Lower leg skin (tissue), 4 donors: Measurements from ENCODE around the gene FBXW5. TPM values are rescaled to one million over a fixed set of nuclear protein-coding genes. Genes with fewer than 3 reads are reported as not detected.

Experiments
- DNase-seq, 2 donors: peaks; one replicate each; pipeline ENCODE4 v3.0.0-alpha.2; 2019; ENCODE audit warnings: low spot score in 2 of 2
- H3K4me3 ChIP-seq: fragments of 200-600 bp; sonication (generic); 2 replicates; pipeline ENCODE4 v1.5.1; 2017; ENCODE audit warnings: mild to moderate bottlenecking, low read depth; ENCODE audit not compliant: poor library complexity, severe bottlenecking
- POLR2A ChIP-seq, 2 donors: fragments of 450-650 bp; IDR thresholded peaks; one replicate each; pipeline ENCODE4 v1.6.1; 2016 to 2017; ENCODE audit warnings: antibody characterized with exemption in 2 of 2, mild to moderate bottlenecking in 1 of 2, moderate library complexity in 1 of 2
- WGBS, 2 donors: methylation state at CpG; one replicate each; pipeline ENCODE4 v1.1.5; 2018; 5-methylcytosine and 5-hydroxymethylcytosine counted together
- intact Hi-C: fragments of 100-400 bp; cut with DNase I; formaldehyde crosslinking; loops from one replicate; pipeline ENCODE4 v1.15.0; 2023; ENCODE audit warnings: low total_unique reads
- total RNA-seq, 4 donors: library from RNA; depleted of rRNA; stranded (reverse); fragments of >200 nt; gene quantifications; one replicate each; pipeline ENCODE4 v1.1.0, GENCODE V29; 2016
- TF ChIP-seq, protein P1 (sequence below), 3 donors: fragments of 450-650 bp; IDR thresholded peaks; one replicate each; pipeline ENCODE4 v1.5.1; 2016; ENCODE audit warnings: antibody characterized with exemption in 3 of 3, mild to moderate bottlenecking in 3 of 3, moderate library complexity in 2 of 3

The FBXW5 gene
- total RNA-seq, 4 donors from 2014 or later: 145 to 182 (median 154) TPM

DNA sequence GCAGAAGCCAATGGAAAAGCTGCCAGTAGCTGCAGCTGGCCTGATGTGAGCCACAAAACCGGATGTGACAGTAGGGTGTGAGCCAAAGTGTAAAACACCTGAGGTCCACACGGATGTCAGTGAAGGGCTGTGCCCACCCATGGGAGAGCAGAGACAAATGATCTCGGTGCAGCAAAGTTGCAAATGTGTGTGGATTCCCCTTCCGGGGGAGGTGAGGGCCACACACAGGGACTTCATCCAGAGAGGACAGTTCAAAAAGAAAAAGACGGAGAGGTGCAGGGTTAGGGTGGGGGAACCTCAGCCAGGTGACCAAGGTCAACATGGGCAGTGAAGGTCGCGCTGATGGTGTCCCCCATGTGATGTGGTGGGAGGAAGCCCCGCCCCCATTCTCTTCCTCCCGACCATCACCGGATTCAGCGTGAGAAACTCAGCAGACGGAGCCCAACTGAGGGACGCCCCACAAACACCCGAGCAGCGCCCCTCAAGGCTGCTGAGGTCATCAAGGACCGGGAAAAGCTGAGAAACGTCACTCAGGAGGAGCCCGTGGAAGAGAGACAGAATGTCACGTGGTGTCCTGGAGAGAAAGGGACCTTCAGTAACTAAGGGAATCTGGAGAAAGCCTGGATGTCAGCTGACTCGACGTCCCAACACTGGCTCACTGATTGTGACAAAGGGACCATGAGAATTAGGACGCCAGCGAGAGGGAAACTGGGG is 21.4 kb upstream of the FBXW5 start:
- TF ChIP-seq, protein P1, sequence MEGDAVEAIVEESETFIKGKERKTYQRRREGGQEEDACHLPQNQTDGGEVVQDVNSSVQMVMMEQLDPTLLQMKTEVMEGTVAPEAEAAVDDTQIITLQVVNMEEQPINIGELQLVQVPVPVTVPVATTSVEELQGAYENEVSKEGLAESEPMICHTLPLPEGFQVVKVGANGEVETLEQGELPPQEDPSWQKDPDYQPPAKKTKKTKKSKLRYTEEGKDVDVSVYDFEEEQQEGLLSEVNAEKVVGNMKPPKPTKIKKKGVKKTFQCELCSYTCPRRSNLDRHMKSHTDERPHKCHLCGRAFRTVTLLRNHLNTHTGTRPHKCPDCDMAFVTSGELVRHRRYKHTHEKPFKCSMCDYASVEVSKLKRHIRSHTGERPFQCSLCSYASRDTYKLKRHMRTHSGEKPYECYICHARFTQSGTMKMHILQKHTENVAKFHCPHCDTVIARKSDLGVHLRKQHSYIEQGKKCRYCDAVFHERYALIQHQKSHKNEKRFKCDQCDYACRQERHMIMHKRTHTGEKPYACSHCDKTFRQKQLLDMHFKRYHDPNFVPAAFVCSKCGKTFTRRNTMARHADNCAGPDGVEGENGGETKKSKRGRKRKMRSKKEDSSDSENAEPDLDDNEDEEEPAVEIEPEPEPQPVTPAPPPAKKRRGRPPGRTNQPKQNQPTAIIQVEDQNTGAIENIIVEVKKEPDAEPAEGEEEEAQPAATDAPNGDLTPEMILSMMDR (IDR thresholded peaks at IDR 0.05): no peak
- TF ChIP-seq POLR2A (IDR thresholded peaks at IDR 0.05): no peak
- DNase-seq: no peak
- no peak overlapping the region for H3K4me3 ChIP-seq
- 17 to 31% methylated on average over 19 to 23 of the region's 23 CpGs for WGBS, 2 donors
- intact Hi-C loops: no loop called here

DNA sequence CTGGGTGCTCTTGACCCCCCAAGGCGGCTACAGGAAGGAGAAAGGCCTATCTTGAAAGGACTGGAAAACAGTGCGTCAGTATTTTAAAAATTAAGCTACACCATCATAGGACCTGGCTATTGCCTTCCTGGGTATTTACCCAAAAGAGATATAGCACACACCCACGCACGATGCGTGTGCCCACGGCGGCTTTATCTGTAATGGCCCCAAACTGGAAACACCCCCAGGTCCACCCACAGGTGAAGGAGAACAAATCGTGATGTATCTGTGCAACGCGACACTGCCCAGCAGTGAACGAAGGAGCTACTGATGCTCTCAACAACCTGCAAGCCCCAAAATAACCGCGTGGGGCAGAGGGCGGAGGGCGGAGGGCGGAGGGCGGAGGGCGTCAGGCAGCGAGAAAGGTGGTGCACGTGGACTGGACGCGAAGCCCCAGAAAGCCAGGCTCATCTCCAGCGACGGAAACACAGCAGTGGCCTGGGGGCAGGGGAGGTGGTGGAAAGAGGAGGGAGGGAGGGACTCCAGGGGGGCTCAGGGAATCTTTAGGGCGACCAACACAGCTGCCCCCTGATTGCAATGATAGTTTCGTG is 20.4 kb upstream of the FBXW5 start:
- intact Hi-C loops: no loop called here

DNA sequence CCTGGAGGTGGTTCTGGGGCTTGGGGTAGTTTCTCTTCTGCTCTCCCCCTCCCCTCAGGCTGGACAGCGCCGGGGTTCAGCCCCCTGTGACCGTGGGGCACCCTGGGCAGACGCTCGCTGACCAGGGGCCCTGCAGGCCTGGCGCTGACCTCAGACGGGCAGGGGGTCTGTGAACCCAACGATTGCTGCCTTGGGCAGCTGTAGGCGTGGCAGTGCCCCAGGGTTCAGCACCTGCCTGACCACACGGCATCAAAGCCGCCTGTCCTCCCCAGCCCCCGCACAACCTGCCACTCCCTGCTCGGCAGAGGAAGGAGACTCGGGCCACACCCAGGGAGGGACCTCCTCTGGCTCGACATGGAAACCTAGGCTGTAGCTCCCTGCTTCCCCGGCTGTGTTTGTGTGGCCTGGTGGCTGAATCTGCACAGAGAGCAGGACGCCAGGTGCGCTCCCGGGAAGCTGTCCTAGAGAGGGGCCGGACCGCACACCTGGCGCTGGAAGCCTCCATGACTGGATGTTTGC is 19.7 kb upstream of the FBXW5 start:
- WGBS, 2 donors: 47% methylated on average over 12 to 16 of the region's 22 CpGs
- TF ChIP-seq POLR2A (IDR thresholded peaks at IDR 0.05): no peak
- TF ChIP-seq, protein P1 (IDR thresholded peaks at IDR 0.05): no peak
- no peak for DNase-seq
- no peak overlapping the region for H3K4me3 ChIP-seq
- intact Hi-C loops: no loop called here

More for the DNA sequence above, 20.4 kb upstream of the FBXW5 start:
- 86 to 88% methylated on average over 26 of the region's 26 CpGs for WGBS, 2 donors
- TF ChIP-seq, protein P1 (IDR thresholded peaks at IDR 0.05): no peak
- no peak for TF ChIP-seq POLR2A (IDR thresholded peaks at IDR 0.05)
- no peak for DNase-seq
- H3K4me3 ChIP-seq: no peak overlapping the region

DNA sequence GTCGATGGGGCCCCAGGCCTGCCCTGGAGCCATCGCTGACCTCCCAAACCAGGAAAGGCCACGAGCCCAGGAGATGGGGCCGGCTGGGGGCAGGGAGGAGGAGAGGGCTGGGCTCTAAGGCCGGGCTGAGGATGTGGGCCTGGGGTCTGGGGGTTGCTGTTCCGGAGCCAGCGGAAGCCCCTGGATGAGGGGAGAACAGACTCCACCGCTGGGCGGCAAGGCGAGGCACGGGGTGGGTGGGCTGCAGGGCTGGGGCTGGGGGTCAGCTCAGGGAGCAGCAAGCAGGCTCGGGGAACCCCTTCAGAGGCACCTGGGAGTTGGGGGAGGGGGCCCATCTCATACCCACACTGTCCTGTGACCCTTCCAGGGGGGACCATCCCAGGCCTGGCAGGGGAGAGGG is 19.2 kb upstream of the FBXW5 start:
- no peak for DNase-seq
- TF ChIP-seq, protein P1 (IDR thresholded peaks at IDR 0.05): no peak
- TF ChIP-seq POLR2A (IDR thresholded peaks at IDR 0.05): no peak
- intact Hi-C loops: no loop called here
- WGBS, 2 donors: 88 to 95% methylated on average over 11 of the region's 12 CpGs
- no peak overlapping the region for H3K4me3 ChIP-seq

DNA sequence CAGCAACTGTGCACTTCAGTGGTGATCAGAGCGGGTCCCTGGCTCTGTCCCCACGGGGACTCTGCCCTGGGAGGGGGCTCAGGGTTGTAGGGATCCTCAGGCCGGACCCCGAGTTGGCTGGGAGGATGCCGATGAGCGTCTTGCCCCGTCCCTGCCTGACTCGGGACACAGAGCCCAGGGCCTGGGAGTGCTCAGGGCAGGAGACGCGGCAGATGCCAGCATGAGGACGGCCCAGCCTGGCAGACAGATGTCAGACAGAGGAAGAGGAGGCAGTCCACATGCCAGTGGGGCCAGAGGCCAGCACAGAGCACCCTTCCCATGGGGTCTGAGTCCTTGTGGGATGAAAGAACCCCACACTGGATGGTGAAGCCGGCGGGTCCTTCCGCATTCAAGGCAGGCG is 18.8 kb upstream of the FBXW5 start:
- DNase-seq: no peak
- TF ChIP-seq POLR2A (IDR thresholded peaks at IDR 0.05): no peak
- TF ChIP-seq, protein P1 (IDR thresholded peaks at IDR 0.05): no peak
- no peak overlapping the region for H3K4me3 ChIP-seq
- WGBS, 2 donors: 78 to 83% methylated on average over 11 to 15 of the region's 15 CpGs
- intact Hi-C loops: no loop called here
